C4-2B (cell line): Measurements from ENCODE around the gene AHRR.

ENCODE experiments used
- CTCF ChIP-seq: fragments of 450-650 bp; conservative IDR thresholded peaks from 2 replicates; pipeline ENCODE4 v1.5.1; 2017; ENCODE audit warnings: mild to moderate bottlenecking
- ZFX ChIP-seq: fragments of 450-650 bp; IDR thresholded peaks from 2 replicates; pipeline ENCODE4 v1.6.1; 2017

- TF ChIP-seq CTCF = no peak
- no peak for TF ChIP-seq ZFX
These were observed 138.7 kb downstream of the AHRR start for GRCh38 chr5:460273-460625.
